ACC112 (cell line): ENCODE measurements around the gene DRC7.

Experiments
- H2AFZ ChIP-seq: fragments of 200-600 bp; sonication (generic); one replicate; pipeline ENCODE4 v1.6.0; 2017; ENCODE audit warnings: antibody characterized with exemption, low read length; ENCODE audit not compliant: unreplicated experiment
- H3K27ac ChIP-seq: fragments of 200-600 bp; sonication (generic); 2 replicates; pipeline ENCODE4 v1.5.1; 2014; ENCODE audit warnings: low read depth, mild to moderate bottlenecking, antibody characterized with exemption, low read length, moderate library complexity
- H3K27me3 ChIP-seq: fragments of 200-600 bp; sonication (generic); 2 replicates; pipeline ENCODE4 v1.6.1; 2014; ENCODE audit warnings: mild to moderate bottlenecking, antibody characterized with exemption, low read length, moderate library complexity, mixed read lengths; ENCODE audit not compliant: insufficient read depth
- H3K36me3 ChIP-seq: fragments of 200-600 bp; sonication (generic); 2 replicates; pipeline ENCODE4 v1.6.1; 2016; ENCODE audit warnings: mild to moderate bottlenecking, antibody characterized with exemption, low read length, moderate library complexity, mixed read lengths; ENCODE audit not compliant: insufficient read depth
- H3K4me1 ChIP-seq: fragments of 200-600 bp; sonication (generic); one replicate; pipeline ENCODE4 v1.6.1; 2016; ENCODE audit warnings: low read length, mixed read lengths; ENCODE audit not compliant: insufficient read depth, unreplicated experiment, control insufficient read depth
- H3K4me3 ChIP-seq: fragments of 200-600 bp; sonication (generic); 2 replicates; pipeline ENCODE4 v1.5.1; 2014; ENCODE audit warnings: mild to moderate bottlenecking, low read depth, low read length
- H3K79me2 ChIP-seq: fragments of 200-600 bp; sonication (generic); one replicate; pipeline ENCODE4 v1.6.0; 2016; ENCODE audit warnings: low read length; ENCODE audit not compliant: control insufficient read depth, unreplicated experiment, insufficient read depth

The DRC7 gene

DNA sequence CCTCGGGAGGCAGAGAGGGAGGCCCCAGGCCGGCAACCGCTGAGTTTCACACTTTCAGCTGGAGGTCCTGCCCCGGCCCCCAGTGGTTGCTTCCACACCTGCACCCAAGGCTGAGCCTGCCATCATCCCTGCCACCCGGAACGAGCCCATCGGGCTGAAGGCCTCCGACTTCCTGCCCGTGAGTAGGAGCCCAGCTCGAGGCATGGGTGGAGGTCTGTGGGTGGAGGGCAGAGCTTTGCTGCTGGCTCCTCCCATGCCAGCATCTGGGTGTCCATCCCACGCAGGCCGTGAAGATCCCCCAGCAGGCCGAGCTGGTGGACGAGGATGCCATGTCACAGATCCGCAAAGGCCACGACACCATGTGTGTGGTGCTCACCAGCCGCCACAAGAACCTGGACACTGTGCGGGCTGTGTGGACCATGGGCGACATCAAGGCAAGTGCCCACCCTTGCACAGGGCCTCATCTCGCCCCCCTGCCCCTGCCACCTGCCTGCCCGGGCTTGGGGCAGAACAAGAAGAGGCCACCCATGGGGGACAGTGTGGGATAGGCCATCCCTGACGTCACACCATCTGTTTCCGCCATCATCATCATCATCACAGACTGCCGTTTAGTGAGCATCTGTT is 60.6 kb downstream of the DRC7 start:
- Histone ChIP-seq H3K27me3 (no peaks in the 10 kb centered on the region), H3K36me3 (no peaks in the 10 kb centered on the region), H3K4me1 (no peaks in the 10 kb centered on the region), H3K79me2 (no peaks in the 10 kb centered on the region), H3K4me3 (no peak overlapping the region), H2AFZ (no peak overlapping the region), H3K27ac (no peak overlapping the region)

DNA sequence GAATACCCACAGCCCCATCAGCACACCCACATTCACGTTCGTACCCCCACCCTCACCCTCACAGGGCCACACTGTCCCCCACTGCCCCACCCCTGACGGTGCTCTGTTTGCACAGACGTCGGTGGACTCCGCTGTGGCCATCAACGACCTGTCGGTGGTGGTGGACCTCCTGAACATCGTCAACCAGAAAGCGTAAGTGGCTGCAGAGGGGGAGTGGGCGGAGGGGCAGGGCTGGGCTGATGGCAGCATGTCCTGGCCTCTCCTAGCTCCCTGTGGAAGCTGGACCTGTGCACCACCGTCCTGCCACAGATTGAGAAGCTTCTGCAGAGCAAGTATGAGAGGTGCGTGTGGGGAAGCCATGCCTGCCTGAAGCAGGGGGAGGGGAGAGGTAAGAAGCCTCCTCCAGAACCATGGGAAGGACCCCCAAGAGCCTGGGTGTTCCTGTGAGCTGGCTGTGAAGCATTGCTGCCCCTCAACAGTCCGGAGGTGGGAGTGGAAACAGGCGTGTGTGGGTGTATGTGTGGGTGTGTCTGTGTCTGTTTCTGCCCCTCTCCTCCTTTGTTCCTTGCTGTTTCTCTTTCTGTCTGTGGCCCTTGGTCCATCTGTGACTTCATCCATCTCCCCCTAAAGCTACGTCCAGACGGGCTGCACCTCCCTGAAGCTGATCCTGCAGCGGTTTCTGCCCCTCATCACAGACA is 61.3 kb downstream of the DRC7 start:
- Histone ChIP-seq H3K27me3 (no peaks in the 10 kb centered on the region), H3K79me2 (no peaks in the 10 kb centered on the region), H2AFZ (no peak overlapping the region), H3K36me3 (no peaks in the 10 kb centered on the region), H3K4me1 (no peaks in the 10 kb centered on the region), H3K27ac (no peak overlapping the region), H3K4me3 (no peak overlapping the region)

DNA sequence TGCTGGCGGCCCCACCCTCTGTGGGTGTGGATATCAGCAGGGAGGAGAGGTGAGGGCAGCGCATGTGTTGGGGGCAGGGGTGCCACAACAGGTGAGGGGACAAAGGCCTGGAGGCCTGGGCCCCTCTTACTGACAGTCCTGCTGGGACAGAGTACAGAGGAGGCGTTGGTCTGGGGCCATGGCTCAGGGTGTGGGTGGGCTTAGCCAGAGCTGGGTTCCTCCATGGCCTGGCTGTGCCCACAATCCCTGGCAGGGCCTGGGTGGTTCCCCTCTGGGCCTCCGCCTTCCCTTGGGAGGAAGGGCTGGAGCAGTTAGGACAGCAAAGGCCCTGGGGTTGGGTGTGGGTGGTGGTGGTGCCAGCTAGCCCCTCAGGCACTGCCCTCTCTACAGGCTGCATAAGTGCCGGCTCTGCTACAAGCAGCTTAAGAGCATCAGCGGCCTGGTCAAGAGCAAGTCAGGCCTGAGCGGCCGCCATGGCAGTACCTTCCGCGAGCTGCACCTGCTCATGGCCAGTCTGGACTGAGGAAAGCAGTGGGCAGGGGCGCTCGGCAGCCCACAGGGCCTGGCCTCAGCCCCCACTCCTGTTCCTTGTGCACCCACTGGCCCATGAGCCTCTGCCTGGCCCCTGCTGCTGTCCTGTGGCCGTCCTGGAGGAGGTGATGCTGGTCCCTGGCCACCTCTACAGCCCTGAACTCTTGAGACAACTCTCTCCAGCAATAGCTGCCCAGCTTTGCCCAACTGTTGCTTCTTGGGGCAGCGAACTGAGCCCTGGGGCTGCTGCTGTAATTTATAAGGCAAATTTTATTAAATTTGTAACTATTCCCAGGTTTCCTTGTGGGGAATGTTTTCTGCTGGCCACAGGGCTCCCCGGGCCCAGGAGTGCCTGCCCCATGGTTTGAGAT is 62.1 kb downstream of the DRC7 start:
- Histone ChIP-seq H3K27ac (no peak overlapping the region), H2AFZ (no peak overlapping the region), H3K36me3 (no peaks in the 10 kb centered on the region), H3K4me3 (no peak overlapping the region), H3K4me1 (no peaks in the 10 kb centered on the region), H3K27me3 (no peaks in the 10 kb centered on the region), H3K79me2 (no peaks in the 10 kb centered on the region)

DNA sequence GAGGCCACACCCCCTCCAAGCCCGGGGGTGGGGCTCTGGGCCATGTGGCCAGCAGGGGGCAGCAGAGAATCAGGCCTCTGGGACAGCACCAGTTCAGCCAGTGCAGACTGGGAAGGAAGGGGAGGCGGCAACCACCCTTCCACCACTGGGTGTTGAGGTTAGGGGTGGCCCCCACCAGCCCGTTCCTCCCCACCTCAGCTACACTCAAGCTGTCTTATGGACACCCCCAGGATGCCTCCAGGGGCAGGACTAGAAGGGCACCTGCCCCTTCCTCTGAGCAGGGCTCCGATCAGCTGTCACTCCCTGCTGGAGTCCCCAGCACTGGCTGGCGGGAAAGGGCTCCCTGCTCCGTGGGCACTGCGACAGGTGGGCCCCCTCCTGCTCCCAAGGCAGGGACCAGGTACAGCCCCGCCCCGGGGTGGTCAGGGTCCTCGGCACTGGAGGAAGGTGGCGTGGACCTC is 62.8 kb downstream of the DRC7 start:
- H3K27me3 ChIP-seq = no peaks in the 10 kb centered on the region
- no peaks in the 10 kb centered on the region for H3K36me3 ChIP-seq
- no peaks in the 10 kb centered on the region for H3K4me1 ChIP-seq
- H3K79me2 ChIP-seq = no peaks in the 10 kb centered on the region
- H3K27ac ChIP-seq = no peak overlapping the region
- no peak overlapping the region for H2AFZ ChIP-seq
- H3K4me3 ChIP-seq = no peak overlapping the region

DNA sequence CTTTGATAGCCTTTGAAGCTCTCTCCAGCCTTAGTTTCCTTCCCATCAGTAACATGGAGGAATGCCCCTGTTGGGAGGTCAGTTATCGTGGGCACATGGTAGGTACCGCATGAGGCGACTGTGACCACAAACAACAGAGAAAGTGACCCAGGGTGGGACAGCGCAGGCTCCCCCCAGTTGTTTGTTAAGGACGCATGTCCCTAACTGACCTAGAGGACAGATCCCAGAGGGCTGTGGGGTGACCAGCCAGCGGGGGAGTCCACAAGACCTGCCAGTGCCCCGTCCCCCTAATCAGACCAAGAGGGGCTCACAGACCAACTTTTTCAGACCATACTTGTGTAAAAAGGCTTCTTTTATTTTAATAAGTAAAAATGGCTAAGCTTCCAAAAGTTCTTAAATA is 63.3 kb downstream of the DRC7 start:
- Histone ChIP-seq H3K27me3 (no peaks in the 10 kb centered on the region), H2AFZ (no peak overlapping the region), H3K79me2 (no peaks in the 10 kb centered on the region), H3K4me1 (peaks cover under 1% of the 10 kb centered on the region), H3K36me3 (no peaks in the 10 kb centered on the region), H3K27ac (no peak overlapping the region), H3K4me3 (no peak overlapping the region)

DNA sequence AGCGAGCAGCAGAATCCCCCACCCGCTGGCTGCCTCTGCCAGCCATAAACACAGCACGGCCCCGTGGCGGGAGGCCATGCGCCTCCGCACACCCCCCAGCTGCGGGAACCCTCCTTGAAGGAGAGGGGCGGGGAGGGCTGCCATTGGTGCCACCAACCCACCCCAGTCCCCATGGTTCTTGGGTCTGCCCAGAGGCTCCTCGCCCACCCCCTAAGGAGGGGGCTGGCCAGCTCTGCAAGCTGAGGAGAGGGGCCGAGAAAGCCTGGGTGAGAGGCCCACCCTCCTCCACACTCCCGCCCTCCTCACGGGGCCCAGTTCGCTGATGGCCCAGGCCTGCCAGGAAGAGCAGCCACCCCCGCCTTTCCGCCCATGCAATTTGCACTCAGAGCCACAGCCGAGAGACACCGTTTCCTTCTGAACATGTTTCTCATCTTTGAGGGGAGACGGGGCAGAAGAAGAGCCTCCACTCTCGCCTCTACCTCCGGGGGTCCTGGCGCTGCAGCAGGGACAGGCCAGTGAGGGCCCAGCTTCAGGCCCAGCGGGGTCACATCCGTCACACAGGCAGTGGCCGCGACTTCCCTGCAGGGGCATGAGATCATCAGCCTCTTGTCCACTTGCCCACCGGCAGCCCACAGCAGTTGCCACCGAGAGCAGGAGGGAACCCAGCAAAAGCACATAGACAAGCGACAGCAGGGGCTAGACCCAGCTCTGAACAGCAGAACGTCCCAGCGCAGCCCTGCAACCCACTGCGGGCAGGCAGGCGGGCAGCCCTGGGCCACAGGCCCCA is 63.9 kb downstream of the DRC7 start:
- Histone ChIP-seq H3K36me3 (no peaks in the 10 kb centered on the region), H3K27me3 (no peaks in the 10 kb centered on the region), H3K4me1 (peaks cover 7% of the 10 kb centered on the region), H3K79me2 (no peaks in the 10 kb centered on the region), H3K27ac (no peak overlapping the region), H3K4me3 (no peak overlapping the region), H2AFZ (no peak overlapping the region)

DNA sequence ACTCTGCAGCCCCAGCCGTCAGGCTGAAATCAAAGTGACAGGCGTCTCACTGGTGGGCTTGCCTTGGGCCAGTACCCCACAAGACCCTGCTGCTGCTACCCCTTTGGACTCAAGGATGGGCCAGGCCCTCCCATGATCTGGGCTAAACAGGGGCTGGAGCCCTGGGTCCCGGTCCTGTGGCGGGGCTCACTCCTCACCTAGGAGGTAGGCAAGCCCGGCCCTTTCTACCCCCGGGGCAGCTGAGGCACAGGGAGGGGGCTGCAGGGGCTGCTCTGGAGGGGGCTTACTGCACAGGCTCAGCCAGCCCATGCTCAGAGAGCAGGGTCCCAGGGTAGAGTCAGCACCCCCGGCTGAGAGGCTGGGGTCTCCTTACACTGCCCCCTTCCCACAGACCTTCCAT is 64.5 kb downstream of the DRC7 start:
- Histone ChIP-seq H3K36me3 (no peaks in the 10 kb centered on the region), H3K27ac (no peak overlapping the region), H3K4me1 (peaks cover 12% of the 10 kb centered on the region), H3K27me3 (no peaks in the 10 kb centered on the region), H3K4me3 (no peak overlapping the region), H3K79me2 (no peaks in the 10 kb centered on the region), H2AFZ (no peak overlapping the region)

DNA sequence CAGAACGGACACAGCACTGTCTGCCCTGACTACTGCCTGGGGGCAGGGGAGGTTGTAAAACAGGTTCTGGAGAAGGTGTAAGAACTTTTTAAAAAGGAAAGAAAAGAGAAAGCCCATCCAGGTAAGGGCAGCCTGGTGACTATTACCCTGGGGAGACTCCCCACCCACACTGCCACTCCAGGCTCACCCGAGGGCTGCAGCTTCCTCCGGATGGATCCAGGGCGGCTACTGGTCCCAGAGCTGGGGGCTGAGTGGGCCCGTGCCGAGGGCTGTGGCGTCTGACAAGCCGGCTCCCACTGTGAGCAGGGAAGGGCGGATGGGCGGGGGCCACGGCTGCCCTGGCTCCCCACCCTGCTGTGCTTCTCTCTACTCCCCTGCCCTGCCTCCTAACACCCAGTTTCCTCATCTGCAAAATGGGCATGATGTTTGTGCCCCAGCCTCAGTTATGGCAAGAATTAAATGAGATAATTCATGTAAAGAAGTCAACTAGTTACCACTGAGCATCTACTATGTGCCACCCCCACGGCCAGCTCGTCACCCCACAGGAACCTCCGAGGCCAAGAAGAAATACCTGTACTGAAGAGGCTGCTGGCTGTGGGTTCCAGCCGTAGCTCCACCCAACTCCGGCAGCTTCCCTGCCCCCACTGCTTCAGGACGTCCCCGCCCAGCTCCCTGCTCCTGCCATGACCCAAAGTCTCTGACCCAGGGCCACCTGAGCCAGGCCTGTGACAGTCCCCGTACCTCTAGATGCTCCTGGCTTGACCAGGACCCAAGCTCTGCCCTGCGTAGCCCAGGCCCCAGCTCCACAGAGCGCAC is 65.1 kb downstream of the DRC7 start:
- H3K27ac ChIP-seq = no peak overlapping the region
- no peaks in the 10 kb centered on the region for H3K27me3 ChIP-seq
- H3K4me1 ChIP-seq = peaks cover 16% of the 10 kb centered on the region
- H3K36me3 ChIP-seq = no peaks in the 10 kb centered on the region
- H3K79me2 ChIP-seq = no peaks in the 10 kb centered on the region
- no peak overlapping the region for H3K4me3 ChIP-seq
- no peak overlapping the region for H2AFZ ChIP-seq

DNA sequence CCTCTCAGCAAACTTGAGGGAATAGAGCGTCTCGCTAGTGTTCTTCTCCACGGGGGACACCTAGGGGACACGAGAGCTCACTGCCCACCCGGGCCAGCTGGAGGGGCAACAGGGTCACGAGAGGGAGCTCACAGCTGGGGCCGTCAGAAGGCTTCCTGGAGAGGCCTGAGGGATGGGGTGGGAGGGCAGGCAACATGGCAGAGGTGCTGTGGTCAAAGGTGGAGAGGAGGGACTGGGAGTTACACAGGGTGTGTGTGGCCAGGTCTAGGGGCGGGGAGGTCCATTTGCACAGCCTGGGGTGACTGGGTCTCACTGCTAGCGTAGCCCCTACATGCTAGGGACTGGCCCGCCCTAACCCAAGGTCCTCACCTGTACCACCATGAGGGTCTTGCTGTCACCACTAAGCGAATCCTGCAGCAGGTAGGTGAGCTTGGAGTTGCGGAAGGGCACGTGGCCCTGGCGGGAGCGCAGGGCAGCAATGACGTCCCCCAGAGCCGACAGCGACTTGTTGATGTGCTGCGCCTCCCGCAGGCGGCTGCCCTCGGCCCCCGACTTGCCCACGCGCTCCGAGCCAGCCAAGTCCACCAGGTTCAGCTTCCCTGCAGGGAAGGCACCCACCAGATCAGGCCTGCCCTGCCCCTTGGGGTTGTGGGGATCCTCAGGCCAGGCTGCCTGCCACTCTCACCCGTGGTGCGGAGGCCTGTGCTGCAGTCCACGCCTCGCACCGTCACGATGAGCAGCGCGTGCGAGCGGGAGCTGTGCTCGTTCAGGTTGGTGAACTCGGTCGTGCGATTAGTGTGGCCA is 66.0 kb downstream of the DRC7 start:
- no peak overlapping the region for H2AFZ ChIP-seq
- no peak overlapping the region for H3K4me3 ChIP-seq
- no peak overlapping the region for H3K27ac ChIP-seq
- peaks cover 16% of the 10 kb centered on the region for H3K4me1 ChIP-seq
- H3K79me2 ChIP-seq = no peaks in the 10 kb centered on the region
- H3K36me3 ChIP-seq = peaks cover 7% of the 10 kb centered on the region
- H3K27me3 ChIP-seq = no peaks in the 10 kb centered on the region
